GM12892 (cell line): Measurements from ENCODE around the gene CAPSL.

Experiments used
- POLR2A ChIP-seq: IDR thresholded peaks from 2 replicates; pipeline ENCODE4 v1.6.1; 2011; ENCODE audit warnings: low read depth, low read length, control low read depth
- POLR2AphosphoS5 ChIP-seq: IDR thresholded peaks from 2 replicates; pipeline ENCODE4 v1.6.1; 2011; ENCODE audit warnings: low read depth, low read length, control low read depth

- TF ChIP-seq POLR2A = no peak
- no peak for TF ChIP-seq POLR2AphosphoS5
These were observed 29.6 kb downstream of the CAPSL start for GRCh38 chr5:35908814-35909213.
